ENCODE measurements around the gene GFRAL. TPM values are rescaled to one million over a fixed set of nuclear protein-coding genes. Genes with fewer than 3 reads are reported as not detected.

Gene GFRAL
- total and polyA plus RNA-seq, 2 donors (not counting 1 experiment from before 2014, with no cell fraction given): not detected

- no peaks in the 10 kb centered on the region for H3K9me3 ChIP-seq (ENCODE audit: control insufficient read depth, insufficient read depth, low read depth, low read length)
- no peaks in the 10 kb centered on the region for H3K4me1 ChIP-seq (ENCODE audit: control insufficient read depth, extremely low read depth, insufficient read depth, low read length)
- no peak overlapping the region for H3K4me3 ChIP-seq (replicated peaks in 1 of 4; ENCODE audit: control extremely low read depth in 1 of 4, insufficient read depth in 1 of 4, low read depth in 3 of 4, low read length in 4 of 4)
- no peaks in the 10 kb centered on the region for H3K27me3 ChIP-seq (ENCODE audit: control insufficient read depth, insufficient read depth, low read length)
- DNase-seq (ENCODE audit: low read depth in 2 of 2): peak in 1 of 2 donors; percentile 66
- H3K79me2 ChIP-seq (ENCODE audit: control insufficient read depth, insufficient read depth, low read length): no peaks in the 10 kb centered on the region
- no peaks in the 10 kb centered on the region for H4K20me1 ChIP-seq (ENCODE audit: control insufficient read depth, extremely low read depth, insufficient read depth, low read length)
- no peak overlapping the region for H3K27ac ChIP-seq (ENCODE audit: insufficient read depth, low read length)
- H3K4me2 ChIP-seq (ENCODE audit: extremely low read depth, insufficient read depth, low read length): no peak overlapping the region
- H2AFZ ChIP-seq (ENCODE audit: low read length): no peak overlapping the region
- no peak overlapping the region for H3K9ac ChIP-seq (ENCODE audit: insufficient read depth, low read length)
- H3K36me3 ChIP-seq (ENCODE audit: control insufficient read depth, insufficient read depth, low read length): no peaks in the 10 kb centered on the region
- no peak for TF ChIP-seq CTCF (conservative IDR thresholded peaks at IDR 0.05 in 1 of 2, IDR thresholded peaks at IDR 0.05 in 1 of 2; ENCODE audit: low read depth in 1 of 2, low read length in 2 of 2)
- no peak for TF ChIP-seq EZH2 (IDR thresholded peaks at IDR 0.05; ENCODE audit: low read length, missing control alignments)
Observed at GRCh38 chr6:55399351-55399750, 72.1 kb downstream of the GFRAL start.

GRCh38 chr6:55405474-55406235 is 78.4 kb downstream of the GFRAL start:
- Histone ChIP-seq H2AFZ (ENCODE audit: low read length) (no peak overlapping the region), H3K36me3 (ENCODE audit: control insufficient read depth, insufficient read depth, low read length) (no peaks in the 10 kb centered on the region), H3K27ac (ENCODE audit: insufficient read depth, low read length) (no peak overlapping the region), H3K79me2 (ENCODE audit: control insufficient read depth, insufficient read depth, low read length) (no peaks in the 10 kb centered on the region), H3K4me1 (ENCODE audit: control insufficient read depth, extremely low read depth, insufficient read depth, low read length) (no peaks in the 10 kb centered on the region), H3K27me3 (ENCODE audit: control insufficient read depth, insufficient read depth, low read length) (no peaks in the 10 kb centered on the region), H3K4me2 (ENCODE audit: extremely low read depth, insufficient read depth, low read length) (no peak overlapping the region), H3K9ac (ENCODE audit: insufficient read depth, low read length) (no peak overlapping the region), H3K4me3 (replicated peaks in 1 of 4; ENCODE audit: control extremely low read depth in 1 of 4, insufficient read depth in 1 of 4, low read depth in 3 of 4, low read length in 4 of 4) (no peak overlapping the region), H3K9me3 (ENCODE audit: control insufficient read depth, insufficient read depth, low read depth, low read length) (no peaks in the 10 kb centered on the region), H4K20me1 (ENCODE audit: control insufficient read depth, extremely low read depth, insufficient read depth, low read length) (no peaks in the 10 kb centered on the region)
- no peak for TF ChIP-seq EZH2 (IDR thresholded peaks at IDR 0.05; ENCODE audit: low read length, missing control alignments)
- TF ChIP-seq CTCF (conservative IDR thresholded peaks at IDR 0.05 in 1 of 2, IDR thresholded peaks at IDR 0.05 in 1 of 2; ENCODE audit: low read depth in 1 of 2, low read length in 2 of 2): no peak
- peak in 1 of 2 donors; percentile 40 for DNase-seq (ENCODE audit: low read depth in 2 of 2)

- H3K27ac ChIP-seq (ENCODE audit: insufficient read depth, low read length): no peak overlapping the region
- no peaks in the 10 kb centered on the region for H3K27me3 ChIP-seq (ENCODE audit: control insufficient read depth, insufficient read depth, low read length)
- H3K4me3 ChIP-seq (replicated peaks in 1 of 4; ENCODE audit: control extremely low read depth in 1 of 4, insufficient read depth in 1 of 4, low read depth in 3 of 4, low read length in 4 of 4): no peak overlapping the region
- no peaks in the 10 kb centered on the region for H3K79me2 ChIP-seq (ENCODE audit: control insufficient read depth, insufficient read depth, low read length)
- no peak overlapping the region for H3K4me2 ChIP-seq (ENCODE audit: extremely low read depth, insufficient read depth, low read length)
- no peak overlapping the region for H2AFZ ChIP-seq (ENCODE audit: low read length)
- no peaks in the 10 kb centered on the region for H3K4me1 ChIP-seq (ENCODE audit: control insufficient read depth, extremely low read depth, insufficient read depth, low read length)
- DNase-seq (ENCODE audit: low read depth in 2 of 2): no peak
- H3K9ac ChIP-seq (ENCODE audit: insufficient read depth, low read length): no peak overlapping the region
- TF ChIP-seq CTCF (conservative IDR thresholded peaks at IDR 0.05 in 1 of 2, IDR thresholded peaks at IDR 0.05 in 1 of 2; ENCODE audit: low read depth in 1 of 2, low read length in 2 of 2) (no peak), EZH2 (IDR thresholded peaks at IDR 0.05; ENCODE audit: low read length, missing control alignments) (no peak)
- no peaks in the 10 kb centered on the region for H3K9me3 ChIP-seq (ENCODE audit: control insufficient read depth, insufficient read depth, low read depth, low read length)
- no peaks in the 10 kb centered on the region for H3K36me3 ChIP-seq (ENCODE audit: control insufficient read depth, insufficient read depth, low read length)
- no peaks in the 10 kb centered on the region for H4K20me1 ChIP-seq (ENCODE audit: control insufficient read depth, extremely low read depth, insufficient read depth, low read length)
Observed at GRCh38 chr6:55410674-55411073, 83.4 kb downstream of the GFRAL start.

Data from fibroblast of lung (primary cell).